COR-L47 (cell line): Measurements from ENCODE around the gene PRG2.
"Not testable (repeated sequence)": the region's sequence is repeated elsewhere in the genome, so short reads cannot be mapped to it uniquely, and the experiment has no call there.

Source experiments
- DNase-seq: peaks from one replicate; lab custom pipeline; 2025; lab: John Stamatoyannopoulos, UW

PRG2 gene

GRCh38 chr11:57347336-57347735, 43.1 kb downstream of the PRG2 start:
- no peak for DNase-seq

DNA sequence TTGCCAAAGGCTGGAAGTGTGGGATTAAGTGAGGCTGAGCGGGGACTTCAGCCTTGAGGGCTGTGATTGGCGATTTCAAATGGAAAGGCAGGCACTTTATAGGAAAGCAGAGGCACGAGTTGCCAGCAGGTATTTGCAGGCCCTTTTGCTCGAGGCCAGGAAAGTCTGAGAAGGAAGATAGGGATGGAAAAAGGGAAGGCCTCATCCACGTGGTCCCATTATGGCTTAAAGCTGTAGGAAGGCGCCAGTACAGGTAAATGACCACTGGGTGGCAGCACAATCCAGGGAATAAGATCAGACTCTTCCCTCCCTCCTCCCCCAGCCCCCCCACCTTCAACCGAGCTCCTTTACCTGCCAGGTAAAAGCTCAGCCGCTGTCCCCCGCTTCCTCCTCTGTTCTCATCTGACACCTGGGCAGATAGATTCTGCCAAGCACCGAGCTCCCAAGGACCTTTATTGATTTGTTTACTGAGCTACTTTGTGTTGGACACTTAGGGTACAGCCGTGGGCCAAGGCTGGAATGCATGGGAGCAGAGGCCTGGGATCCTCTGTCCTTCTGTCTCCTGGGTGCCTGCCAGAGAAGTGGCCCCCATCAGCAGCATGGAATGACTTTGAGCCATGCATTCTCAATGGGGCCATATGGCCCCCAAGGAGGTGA, 44.8 kb downstream of the PRG2 start:
- DNase-seq, result peak; percentile 66

GRCh38 chr11:57344826-57345225, 45.6 kb downstream of the PRG2 start:
- no peak for DNase-seq

GRCh38 chr11:57343825-57344224, 46.6 kb downstream of the PRG2 start:
- DNase-seq, result no peak

DNA sequence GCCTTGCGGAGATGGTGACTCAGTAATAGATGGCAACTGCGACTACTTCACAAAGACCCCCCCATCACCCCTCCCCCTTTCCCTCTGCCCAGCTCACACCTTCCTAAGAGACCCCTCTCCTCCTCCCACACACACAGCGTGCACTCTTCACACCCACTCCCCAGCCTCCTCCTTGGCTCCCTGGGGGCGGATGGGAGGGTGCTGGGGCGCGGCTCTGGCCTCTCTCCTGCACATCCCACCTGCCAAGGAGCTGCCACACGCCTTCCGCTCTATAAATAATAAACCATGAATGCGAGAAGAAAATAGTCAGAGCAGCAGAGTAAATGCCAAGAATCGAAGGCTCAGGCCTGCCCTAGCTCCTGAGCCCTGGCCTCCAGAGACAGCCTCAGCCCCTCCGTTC, 47.7 kb downstream of the PRG2 start:
- DNase-seq, result no peak

DNA sequence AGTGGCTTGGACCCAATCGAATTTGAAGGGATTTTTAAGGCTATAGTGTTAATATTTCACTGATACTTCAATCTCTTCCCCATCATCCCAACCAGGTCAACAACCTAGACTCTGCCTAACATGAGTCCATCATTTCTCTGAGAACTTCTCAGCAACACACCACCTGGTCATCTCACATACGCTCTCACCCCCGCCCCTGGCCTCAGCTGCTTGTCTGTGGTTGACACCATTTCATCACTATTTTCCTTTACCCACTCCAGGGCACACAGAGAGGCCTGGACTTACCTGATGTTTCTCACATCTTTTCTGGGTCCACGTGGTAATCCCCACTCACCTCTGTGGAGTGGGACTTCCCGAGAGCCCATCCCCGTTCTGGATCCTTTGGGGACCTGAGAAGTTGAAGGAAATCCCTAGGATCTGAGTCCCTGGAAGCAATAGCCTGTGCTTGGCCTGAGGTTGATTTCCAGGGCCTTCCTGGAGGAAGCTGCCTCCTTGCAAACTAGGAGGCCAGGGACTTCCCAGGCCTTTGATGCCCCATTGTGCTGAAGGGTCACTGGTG, 49.1 kb downstream of the PRG2 start:
- DNase-seq, result no peak

DNA sequence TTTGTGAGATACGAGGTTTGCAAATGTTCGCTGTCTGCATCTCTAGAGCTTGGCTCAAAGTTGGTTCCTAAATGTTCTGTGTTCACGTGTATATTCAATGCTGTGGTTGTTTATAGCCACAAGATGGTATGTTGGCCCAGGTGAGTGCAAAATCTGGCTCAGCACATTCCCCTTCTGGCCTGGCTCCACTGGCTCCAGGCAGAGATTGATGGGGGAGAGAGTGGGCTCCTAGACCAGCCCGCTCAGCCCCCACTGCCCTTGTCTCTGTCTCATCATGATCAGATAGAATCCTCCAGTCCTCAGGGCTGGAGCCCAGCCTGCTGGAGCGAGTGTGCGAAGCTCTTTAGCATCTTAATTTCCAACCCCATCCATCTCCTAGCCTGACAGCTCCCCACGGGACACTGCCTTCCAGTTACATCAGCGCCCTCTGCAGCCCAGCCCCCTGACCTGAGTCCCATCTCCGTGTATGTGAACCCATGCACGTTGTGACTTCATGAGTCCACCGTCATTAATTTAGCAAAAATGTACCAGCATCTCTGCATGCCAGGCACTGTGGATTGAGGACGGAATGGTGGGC, 50.3 kb downstream of the PRG2 start:
- no peak for DNase-seq

- no peak for DNase-seq
Measured at GRCh38 chr11:57339328-57339727, 51.1 kb downstream of the PRG2 start.

- no peak for DNase-seq
Measured at GRCh38 chr11:57338142-57338541, 52.3 kb downstream of the PRG2 start, which contains the start of gene P2RX3. Gene P2RX3 (plus strand): TSS chr11:57338352. CDS start chr11:57338551, 199 bp downstream.

- not testable (repeated sequence) for DNase-seq
Measured at GRCh38 chr11:57336856-57337255, 53.6 kb downstream of the PRG2 start.
